ENCODE results near the gene DNAJB13.
"Not testable (repeated sequence)": the region's sequence is repeated elsewhere in the genome, so short reads cannot be mapped to it uniquely, and the experiment has no call there.

DNAJB13 gene

DNA sequence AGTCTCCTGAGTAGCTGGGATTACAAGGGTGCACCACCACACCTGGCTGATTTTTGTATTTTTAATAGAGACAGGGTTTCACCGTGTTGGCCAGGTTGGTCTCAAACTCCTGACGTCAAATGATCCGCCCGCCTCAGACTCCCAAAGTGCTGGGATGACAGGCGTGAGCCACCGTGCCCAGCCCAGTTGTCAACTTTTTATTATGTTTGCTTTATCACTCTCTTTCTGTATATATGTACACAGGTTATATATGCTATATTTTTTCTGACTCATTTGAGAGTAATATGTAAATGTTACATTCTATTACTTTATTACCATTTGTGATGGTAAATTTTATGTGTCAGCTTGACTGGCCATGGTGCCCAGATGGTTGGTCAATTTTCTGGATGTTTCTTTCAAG, 18.9 kb upstream of the DNAJB13 start:
- Histone ChIP-seq H3K9me3 (ENCODE audit: low read length) (no peaks in the 10 kb centered on the region), H3K4me2 (ENCODE audit: low read length) (no peak overlapping the region), H3K9ac (ENCODE audit: low read length) (no peak overlapping the region), H2AFZ (ENCODE audit: low read length) (no peak overlapping the region), H3F3A (ENCODE audit: insufficient read depth, low read length) (no peaks in the 10 kb centered on the region), H4K20me1 (ENCODE audit: insufficient read depth, low read length) (no peaks in the 10 kb centered on the region), H3K4me3 (ENCODE audit: low read depth, low read length, poor library complexity, severe bottlenecking) (no peak overlapping the region), H3K4me1 (ENCODE audit: insufficient read depth, low read length, severe bottlenecking) (no peaks in the 10 kb centered on the region), H3K9me2 (ENCODE audit: low read depth, low read length) (no peaks in the 10 kb centered on the region), H3K27ac (ENCODE audit: low read depth, low read length, poor library complexity, severe bottlenecking) (no peak overlapping the region), H3K79me2 (ENCODE audit: insufficient read depth, low read length) (no peaks in the 10 kb centered on the region), H3K36me3 (ENCODE audit: insufficient read depth, low read length) (peaks cover 27% of the 10 kb centered on the region), H3K27me3 (ENCODE audit: insufficient read depth, low read length) (no peaks in the 10 kb centered on the region)
- TF ChIP-seq, protein P1, sequence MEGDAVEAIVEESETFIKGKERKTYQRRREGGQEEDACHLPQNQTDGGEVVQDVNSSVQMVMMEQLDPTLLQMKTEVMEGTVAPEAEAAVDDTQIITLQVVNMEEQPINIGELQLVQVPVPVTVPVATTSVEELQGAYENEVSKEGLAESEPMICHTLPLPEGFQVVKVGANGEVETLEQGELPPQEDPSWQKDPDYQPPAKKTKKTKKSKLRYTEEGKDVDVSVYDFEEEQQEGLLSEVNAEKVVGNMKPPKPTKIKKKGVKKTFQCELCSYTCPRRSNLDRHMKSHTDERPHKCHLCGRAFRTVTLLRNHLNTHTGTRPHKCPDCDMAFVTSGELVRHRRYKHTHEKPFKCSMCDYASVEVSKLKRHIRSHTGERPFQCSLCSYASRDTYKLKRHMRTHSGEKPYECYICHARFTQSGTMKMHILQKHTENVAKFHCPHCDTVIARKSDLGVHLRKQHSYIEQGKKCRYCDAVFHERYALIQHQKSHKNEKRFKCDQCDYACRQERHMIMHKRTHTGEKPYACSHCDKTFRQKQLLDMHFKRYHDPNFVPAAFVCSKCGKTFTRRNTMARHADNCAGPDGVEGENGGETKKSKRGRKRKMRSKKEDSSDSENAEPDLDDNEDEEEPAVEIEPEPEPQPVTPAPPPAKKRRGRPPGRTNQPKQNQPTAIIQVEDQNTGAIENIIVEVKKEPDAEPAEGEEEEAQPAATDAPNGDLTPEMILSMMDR (IDR thresholded peaks at IDR 0.05; ENCODE audit: low read length), result no peak
- TF ChIP-seq EZH2 (IDR thresholded peaks at IDR 0.05; ENCODE audit: borderline replicate concordance, low read length), result no peak

DNA sequence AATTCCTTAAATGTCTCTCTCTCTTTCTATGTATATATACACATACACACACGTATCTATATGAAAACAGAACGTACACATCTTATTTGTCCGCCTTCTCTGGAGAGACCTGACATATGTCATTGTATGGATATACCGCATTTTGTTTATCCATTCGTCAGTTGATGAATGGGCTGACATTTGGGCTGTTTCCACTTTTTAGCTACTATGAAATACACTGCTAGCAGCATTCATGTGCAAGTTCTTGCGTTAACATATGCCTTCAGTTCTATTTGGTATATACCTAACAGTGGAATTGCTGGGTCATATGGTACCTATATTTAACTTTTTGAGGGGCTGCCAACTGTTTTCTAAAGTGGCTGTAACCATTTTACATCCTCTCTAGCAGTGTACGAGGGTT, 18.0 kb upstream of the DNAJB13 start:
- Histone ChIP-seq H2AFZ (ENCODE audit: low read length) (no peak overlapping the region), H3K9me3 (ENCODE audit: low read length) (no peaks in the 10 kb centered on the region), H3K27me3 (ENCODE audit: insufficient read depth, low read length) (no peaks in the 10 kb centered on the region), H3F3A (ENCODE audit: insufficient read depth, low read length) (no peaks in the 10 kb centered on the region), H3K9ac (ENCODE audit: low read length) (no peak overlapping the region), H3K9me2 (ENCODE audit: low read depth, low read length) (no peaks in the 10 kb centered on the region), H3K79me2 (ENCODE audit: insufficient read depth, low read length) (no peaks in the 10 kb centered on the region), H3K36me3 (ENCODE audit: insufficient read depth, low read length) (peaks cover 18% of the 10 kb centered on the region), H3K4me1 (ENCODE audit: insufficient read depth, low read length, severe bottlenecking) (no peaks in the 10 kb centered on the region), H4K20me1 (ENCODE audit: insufficient read depth, low read length) (no peaks in the 10 kb centered on the region), H3K27ac (ENCODE audit: low read depth, low read length, poor library complexity, severe bottlenecking) (no peak overlapping the region), H3K4me3 (ENCODE audit: low read depth, low read length, poor library complexity, severe bottlenecking) (no peak overlapping the region), H3K4me2 (ENCODE audit: low read length) (no peak overlapping the region)
- no peak for TF ChIP-seq EZH2 (IDR thresholded peaks at IDR 0.05; ENCODE audit: borderline replicate concordance, low read length)
- TF ChIP-seq, protein P1 (IDR thresholded peaks at IDR 0.05; ENCODE audit: low read length), result no peak

DNA sequence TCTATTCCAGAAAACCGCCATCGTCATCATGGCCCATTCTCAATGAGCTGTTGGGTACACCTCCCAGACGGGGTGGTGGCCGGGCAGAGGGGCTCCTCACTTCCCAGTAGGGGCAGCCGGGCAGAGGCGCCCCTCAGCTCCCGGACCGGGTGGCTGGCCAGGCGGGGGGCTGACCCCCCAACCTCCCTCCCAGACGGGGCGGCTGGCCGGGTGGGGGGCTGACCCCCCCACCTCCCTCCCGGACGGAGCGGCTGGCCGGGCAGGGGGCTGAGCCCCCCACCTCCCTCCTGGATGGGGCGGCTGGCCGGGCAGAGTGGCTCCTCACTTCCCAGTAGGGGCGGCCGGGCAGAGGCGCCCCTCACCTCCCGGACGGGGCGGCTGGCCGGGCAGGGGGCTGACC, 14.8 kb upstream of the DNAJB13 start:
- not testable (repeated sequence) for H3K9me3 ChIP-seq (ENCODE audit: low read length); H3K79me2 ChIP-seq (ENCODE audit: insufficient read depth, low read length); H3K4me3 ChIP-seq (ENCODE audit: low read depth, low read length, poor library complexity, severe bottlenecking); H3K9ac ChIP-seq (ENCODE audit: low read length); H3K4me2 ChIP-seq (ENCODE audit: low read length); H3K9me2 ChIP-seq (ENCODE audit: low read depth, low read length); H3K27ac ChIP-seq (ENCODE audit: low read depth, low read length, poor library complexity, severe bottlenecking); H4K20me1 ChIP-seq (ENCODE audit: insufficient read depth, low read length); H3K27me3 ChIP-seq (ENCODE audit: insufficient read depth, low read length); H3K4me1 ChIP-seq (ENCODE audit: insufficient read depth, low read length, severe bottlenecking); H2AFZ ChIP-seq (ENCODE audit: low read length); H3F3A ChIP-seq (ENCODE audit: insufficient read depth, low read length)
- H3K36me3 ChIP-seq (ENCODE audit: insufficient read depth, low read length), result peaks cover 10% of the 10 kb centered on the region

DNA sequence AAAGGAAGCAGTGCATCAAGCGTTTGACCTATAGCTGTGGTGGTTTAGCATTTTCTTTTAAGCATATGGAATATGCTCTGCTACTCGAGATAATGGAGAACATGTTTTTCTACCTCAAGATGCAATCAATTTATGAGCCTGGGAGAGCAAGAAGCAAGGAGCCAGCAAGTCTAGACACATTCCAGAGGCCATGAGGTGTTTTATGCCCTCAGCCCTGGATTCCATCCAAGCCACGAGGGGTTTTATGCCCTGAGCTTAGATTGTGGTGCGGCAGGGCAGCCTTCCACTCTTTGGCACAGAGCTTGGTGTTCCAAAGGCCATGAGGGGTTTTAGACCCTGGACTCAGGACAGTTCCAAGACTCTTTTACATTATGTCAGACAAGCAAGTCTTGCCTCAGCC, 11.7 kb upstream of the DNAJB13 start:
- no peak overlapping the region for H3K4me2 ChIP-seq (ENCODE audit: low read length)
- H3K4me3 ChIP-seq (ENCODE audit: low read depth, low read length, poor library complexity, severe bottlenecking), result no peak overlapping the region
- no peaks in the 10 kb centered on the region for H3K79me2 ChIP-seq (ENCODE audit: insufficient read depth, low read length)
- H3K9me3 ChIP-seq (ENCODE audit: low read length), result peaks cover 8% of the 10 kb centered on the region; the same call in 1 of the 2 replicates
- no peaks in the 10 kb centered on the region for H3K27me3 ChIP-seq (ENCODE audit: insufficient read depth, low read length)
- peaks cover 3% of the 10 kb centered on the region for H3K36me3 ChIP-seq (ENCODE audit: insufficient read depth, low read length)
- no peak for TF ChIP-seq EZH2 (IDR thresholded peaks at IDR 0.05; ENCODE audit: borderline replicate concordance, low read length)
- no peaks in the 10 kb centered on the region for H3K9me2 ChIP-seq (ENCODE audit: low read depth, low read length)
- H3F3A ChIP-seq (ENCODE audit: insufficient read depth, low read length), result no peaks in the 10 kb centered on the region
- H3K4me1 ChIP-seq (ENCODE audit: insufficient read depth, low read length, severe bottlenecking), result no peaks in the 10 kb centered on the region
- no peaks in the 10 kb centered on the region for H4K20me1 ChIP-seq (ENCODE audit: insufficient read depth, low read length)
- H3K9ac ChIP-seq (ENCODE audit: low read length), result no peak overlapping the region
- H3K27ac ChIP-seq (ENCODE audit: low read depth, low read length, poor library complexity, severe bottlenecking), result no peak overlapping the region
- H2AFZ ChIP-seq (ENCODE audit: low read length), result no peak overlapping the region
